Right ventricle myocardium superior (tissue), 1 donor: ENCODE data around the gene PKD1L1. TPM values are rescaled to one million over a fixed set of nuclear protein-coding genes. Genes with fewer than 3 reads are reported as not detected.
A peak's percentile ranks its signal among the peaks of the same experiment; 100 is the strongest.
"Not testable (repeated sequence)": the region's sequence is repeated elsewhere in the genome, so short reads cannot be mapped to it uniquely, and the experiment has no call there.

ENCODE experiments used
- ATAC-seq: fragments of 200-7000 bp; cut with Tn5 transposase; one replicate; pipeline ENCODE4 v1.9.1; 2020; ENCODE audit warnings: mild to moderate bottlenecking; ENCODE audit not compliant: poor library complexity
- DNase-seq: peaks from one replicate; pipeline ENCODE4 v3.0.0-alpha.2; 2020
- intact Hi-C: fragments of 100-400 bp; cut with DNase I; formaldehyde crosslinking; loops from one replicate; pipeline ENCODE4 v1.11.2; 2022
- long read RNA-seq: library from polyadenylated mRNA; unstranded; transcript quantifications from one replicate; pipeline ENCODE4 v2.0.0, GENCODE V29; 2021
- total RNA-seq: library from RNA; stranded (reverse); fragmentation: NEBNext Ultra II Directional; extraction: Animal tissue kit (Norgen Biotek cat#: 25700); gene quantifications from one replicate; pipeline ENCODE4 v1.2.1, GENCODE V29; 2021
- donor health status: DM: no; HTN: yes; CAD: no; lungs with severe emphysema.

PKD1L1 gene
- total RNA-seq, result 1.9 TPM
- long read RNA-seq, result 0 reads

GRCh38 chr7:47948141-47948790, at the start of gene PKD1L1:
Gene PKD1L1 (minus strand): TSS chr7:47948466. CDS start chr7:47948440, 26 bp downstream.
- intact Hi-C loops, result loop anchor here (5.0 kb wide), 1 partner anchor 164 kb away; no protein-coding TSS in a partner anchor
- ATAC-seq, result no peak
- no peak for DNase-seq

- no peak for ATAC-seq
- intact Hi-C loops, result loop anchor here (5.0 kb wide), 1 partner anchor 115 kb away; no protein-coding TSS in a partner anchor
- no peak for DNase-seq
Observed at GRCh38 chr7:47992446-47992845, 44.2 kb upstream of the PKD1L1 start.

GRCh38 chr7:47991741-47992311, 43.6 kb upstream of the PKD1L1 start:
- DNase-seq (peak; percentile 94), ATAC-seq (peak; percentile 100)
- intact Hi-C loops, result loop anchor here (5.0 kb wide), 1 partner anchor 115 kb away; no protein-coding TSS in a partner anchor

GRCh38 chr7:47991270-47991669, 43.0 kb upstream of the PKD1L1 start:
- no peak for ATAC-seq
- intact Hi-C loops, result loop anchor here (5.0 kb wide), 1 partner anchor 116 kb away; no protein-coding TSS in a partner anchor
- DNase-seq, result no peak

GRCh38 chr7:47990592-47990991, 42.3 kb upstream of the PKD1L1 start:
- DNase-seq, result no peak
- intact Hi-C loops, result loop anchor here (5.0 kb wide), 1 partner anchor 117 kb away; no protein-coding TSS in a partner anchor
- ATAC-seq, result no peak

- not testable (repeated sequence) for ATAC-seq, DNase-seq
- intact Hi-C loops, result loop anchor here (5.0 kb wide), 1 partner anchor 117 kb away; no protein-coding TSS in a partner anchor
Observed at GRCh38 chr7:47989607-47990400, 41.5 kb upstream of the PKD1L1 start.

- no peak for DNase-seq
- intact Hi-C loops, result no loop called here
- ATAC-seq, result no peak
Observed at GRCh38 chr7:47988496-47989386, 40.5 kb upstream of the PKD1L1 start.

- DNase-seq (no peak), ATAC-seq (no peak)
- intact Hi-C loops, result no loop called here
Observed at GRCh38 chr7:47982610-47983009, 34.3 kb upstream of the PKD1L1 start.

GRCh38 chr7:47980648-47981047, 32.4 kb upstream of the PKD1L1 start:
- ATAC-seq, DNase-seq, intact Hi-C loops: not testable (repeated sequence)

GRCh38 chr7:47979832-47980181, 31.5 kb upstream of the PKD1L1 start:
- DNase-seq (no peak), ATAC-seq (no peak)
- intact Hi-C loops, result no loop called here

GRCh38 chr7:47979145-47979831, 31.0 kb upstream of the PKD1L1 start, which contains the start of gene HUS1:
Gene HUS1 (minus strand): TSS chr7:47979615. CDS start chr7:47979519, 96 bp downstream.
- intact Hi-C loops, result no loop called here
- ATAC-seq, result peak; percentile 99
- peak; percentile 96 for DNase-seq

GRCh38 chr7:47978790-47979144, 30.5 kb upstream of the PKD1L1 start:
- DNase-seq (no peak), ATAC-seq (no peak)
- intact Hi-C loops, result no loop called here

GRCh38 chr7:47973739-47974138, 25.5 kb upstream of the PKD1L1 start:
- ATAC-seq (no peak), DNase-seq (no peak)
- intact Hi-C loops, result no loop called here

- DNase-seq (no peak), ATAC-seq (no peak)
- intact Hi-C loops, result no loop called here
Observed at GRCh38 chr7:47970761-47971160, 22.5 kb upstream of the PKD1L1 start.

- intact Hi-C loops, result no loop called here
- ATAC-seq (peak; percentile 72), DNase-seq (peak; percentile 72)
Observed at GRCh38 chr7:47968847-47969774, 20.8 kb upstream of the PKD1L1 start.

- DNase-seq (no peak), ATAC-seq (no peak)
- intact Hi-C loops, result no loop called here
Observed at GRCh38 chr7:47967708-47968107, 19.4 kb upstream of the PKD1L1 start.

GRCh38 chr7:47967123-47967522, 18.9 kb upstream of the PKD1L1 start:
- ATAC-seq, result peak; percentile 57
- intact Hi-C loops, result no loop called here

More at GRCh38 chr7:47967123-47967522, 18.9 kb upstream of the PKD1L1 start:
- DNase-seq, result no peak
